Nucleus accumbens (tissue), 56 donors: ENCODE data around the gene ACTN1.
"Not testable (repeated sequence)": the region's sequence is repeated elsewhere in the genome, so short reads cannot be mapped to it uniquely, and the experiment has no call there.

Source experiments
- DNase-seq, 56 donors: peaks; one replicate each; lab custom pipeline; 2025; lab: John Stamatoyannopoulos, UW

ACTN1 gene

DNA sequence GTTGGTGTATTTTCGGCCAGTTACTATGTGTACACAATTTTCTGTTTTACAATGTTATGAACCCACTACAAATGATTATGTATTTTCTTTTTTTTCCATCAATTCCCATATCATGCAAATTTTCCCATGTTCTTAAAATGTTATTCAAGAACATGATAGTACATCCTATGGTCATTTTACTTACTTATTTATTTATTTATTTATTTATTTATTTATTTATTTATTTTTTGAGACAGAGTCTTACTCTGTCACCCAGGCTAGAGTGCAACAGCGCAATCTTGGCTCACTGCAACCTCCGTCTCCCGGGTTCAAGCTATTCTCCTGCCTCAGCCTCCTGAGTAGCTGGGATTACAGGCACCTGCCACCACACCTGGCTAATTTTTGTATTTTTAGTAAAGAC lies 131.5 kb downstream of the ACTN1 start:
- not testable (repeated sequence) for DNase-seq

DNA sequence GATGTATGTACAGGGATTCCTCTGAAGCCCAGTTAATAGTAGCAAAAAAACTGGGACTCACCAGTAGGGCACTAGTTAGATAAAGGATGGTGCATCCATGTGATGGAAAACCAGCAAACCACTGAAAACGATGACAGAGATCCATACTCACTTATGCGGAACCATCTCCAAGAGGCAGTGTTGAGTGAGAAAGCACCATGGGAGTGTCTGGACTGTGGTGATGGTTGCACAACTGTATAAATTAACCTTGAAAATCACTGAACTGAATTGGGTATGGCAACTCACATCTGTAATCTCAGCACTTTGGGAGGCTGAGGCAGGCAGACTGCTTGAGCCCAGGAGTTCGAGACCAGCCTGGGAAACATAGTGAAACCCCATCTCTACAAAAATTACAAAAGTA lies 132.6 kb downstream of the ACTN1 start:
- no peak for DNase-seq

DNA sequence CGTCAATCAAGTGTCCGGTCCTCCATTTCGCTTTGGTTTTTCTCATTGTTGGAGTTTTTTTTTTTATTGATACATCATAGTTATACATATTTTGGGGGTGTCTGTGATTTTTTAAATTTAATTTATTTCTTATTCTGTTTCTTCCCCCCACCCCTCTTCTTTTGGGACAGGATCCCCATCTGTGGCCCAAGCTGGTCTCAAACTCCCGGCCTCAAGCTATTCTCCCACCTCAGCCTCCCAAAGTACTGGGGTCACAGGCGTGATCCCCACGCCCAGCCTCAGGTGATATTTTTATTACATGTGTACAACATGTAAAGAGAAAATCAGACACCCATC lies 134.9 kb downstream of the ACTN1 start:
- no peak for DNase-seq

DNA sequence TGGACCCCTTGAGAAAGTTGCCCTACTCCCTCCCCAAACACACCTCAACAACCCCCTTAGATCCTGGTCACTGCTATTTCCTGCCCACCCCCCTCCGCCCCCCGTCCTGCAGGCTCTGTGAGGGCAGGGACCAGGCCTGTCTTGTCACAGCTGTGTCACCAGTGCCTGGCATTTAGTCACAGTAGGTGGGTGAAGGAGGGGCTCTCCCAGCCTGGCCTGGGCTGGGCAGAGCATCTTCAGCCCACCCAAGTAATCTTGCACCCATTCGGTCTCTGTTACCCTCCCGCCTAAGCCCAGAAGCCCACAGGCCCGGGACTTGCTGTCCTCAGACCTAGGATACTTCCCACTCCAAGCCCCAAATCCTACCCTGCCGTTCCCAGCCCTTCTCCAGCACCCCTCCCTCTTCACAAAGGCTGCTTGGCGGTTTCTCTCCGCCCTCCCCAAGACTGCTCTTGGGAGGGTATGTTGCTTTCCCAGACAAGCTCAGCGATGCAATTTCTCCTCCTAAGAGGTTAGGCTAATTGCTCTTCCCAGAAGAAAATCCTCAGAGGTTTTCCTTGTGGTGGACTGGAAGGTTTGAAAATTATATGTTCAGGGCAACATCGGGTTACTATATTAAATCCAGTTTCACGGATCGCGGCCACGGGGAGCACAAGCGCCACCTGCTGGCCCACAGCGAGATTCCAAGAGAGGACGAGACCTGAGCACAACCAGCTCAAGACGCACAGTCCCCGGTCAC lies 135.5 kb downstream of the ACTN1 start:
- DNase-seq: peak in 47 of 56 donors; percentile 2 to 87 (median 30)

DNA sequence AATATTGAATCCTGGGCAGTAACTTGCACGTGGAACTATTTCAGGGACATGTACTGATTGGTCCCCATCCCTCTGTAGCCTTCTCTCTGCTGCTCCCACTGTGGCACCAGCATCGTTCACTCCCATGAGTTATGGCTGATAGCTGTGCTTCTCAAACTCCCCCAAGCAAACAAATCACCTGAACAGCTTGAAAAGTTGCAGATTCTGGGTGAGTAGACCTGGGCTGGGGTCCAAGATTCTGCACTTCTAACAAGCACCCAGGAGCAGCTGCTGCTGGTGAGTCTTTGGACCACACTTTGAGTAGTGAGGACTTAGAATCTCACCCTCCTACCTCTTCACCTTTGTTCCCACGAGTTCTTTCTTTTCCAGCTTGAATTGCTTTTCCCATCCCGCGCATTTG lies 136.8 kb downstream of the ACTN1 start:
- DNase-seq: no peak

DNA sequence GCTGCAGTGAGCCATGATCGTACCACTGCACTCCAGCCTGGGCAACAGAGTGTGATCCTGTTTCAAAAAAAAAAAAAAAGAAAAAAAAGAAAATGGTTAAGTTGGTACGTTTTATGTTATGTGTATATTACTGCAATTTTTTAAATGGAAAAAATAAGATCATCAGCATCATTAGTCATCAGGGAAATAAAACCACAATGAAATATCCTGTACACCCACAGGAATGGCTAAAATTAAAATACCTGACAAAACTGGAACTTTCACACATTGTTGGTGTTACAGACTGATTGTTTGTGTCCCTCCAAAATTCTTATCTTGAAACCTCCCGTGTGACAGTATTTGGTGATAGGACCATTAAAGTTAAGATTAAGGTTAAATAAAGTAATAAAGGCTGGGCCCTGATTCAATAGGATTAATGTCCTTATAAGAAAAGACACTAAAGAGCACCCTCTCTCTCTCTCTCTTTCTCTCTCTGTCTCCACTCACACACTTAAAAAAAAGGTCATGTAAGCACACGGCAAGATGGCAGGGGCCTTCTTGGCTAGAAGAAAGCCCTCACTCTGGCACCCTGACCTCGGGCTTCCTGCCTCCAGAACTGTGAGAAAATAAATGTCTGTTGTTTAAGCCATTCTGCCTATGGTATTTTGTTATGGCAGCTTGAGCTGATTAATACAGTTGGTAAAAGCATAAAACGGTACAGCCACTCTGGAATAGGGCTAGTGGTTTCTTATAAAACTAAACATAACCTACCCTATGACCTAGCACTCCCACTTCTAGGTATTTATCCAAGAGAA lies 137.9 kb downstream of the ACTN1 start:
- DNase-seq: no peak

DNA sequence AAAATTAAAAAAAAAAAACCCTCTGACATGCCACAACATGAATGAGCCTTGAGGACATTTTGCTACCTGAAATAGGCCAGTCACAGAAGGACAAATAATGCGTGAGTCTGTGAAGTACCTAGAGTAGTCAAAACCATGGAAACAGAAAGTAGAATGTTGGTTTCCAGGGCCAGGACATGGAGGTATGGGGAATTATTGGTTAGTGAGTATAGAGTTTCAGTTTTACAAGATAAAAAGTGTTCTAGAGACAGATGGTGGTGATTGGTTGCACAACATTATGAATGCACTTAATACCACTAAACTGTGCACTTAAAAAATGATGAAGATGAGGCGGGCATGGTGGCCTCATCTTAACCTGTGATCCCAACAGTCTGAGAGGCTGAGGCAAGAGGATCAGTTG lies 138.6 kb downstream of the ACTN1 start:
- no peak for DNase-seq

DNA sequence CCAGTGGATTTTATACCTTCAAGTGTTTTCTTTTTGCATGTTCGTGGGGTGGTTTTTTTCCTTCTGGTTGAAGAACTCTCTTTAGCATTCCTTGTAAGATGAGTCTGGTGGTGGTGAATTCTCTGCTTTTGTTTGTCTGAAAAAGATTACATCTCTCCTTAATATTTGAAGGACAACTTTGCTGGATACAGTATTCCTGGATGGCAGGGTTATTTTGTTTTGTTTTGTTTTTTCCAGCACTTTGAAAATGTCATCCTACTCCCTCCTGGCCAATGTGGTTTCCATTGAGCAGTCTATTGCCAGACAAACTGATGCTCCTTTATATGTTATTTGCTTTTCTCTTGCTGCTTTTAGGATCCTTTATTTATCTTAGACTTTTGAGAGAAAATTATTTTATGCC lies 143.0 kb downstream of the ACTN1 start:
- DNase-seq: no peak

DNA sequence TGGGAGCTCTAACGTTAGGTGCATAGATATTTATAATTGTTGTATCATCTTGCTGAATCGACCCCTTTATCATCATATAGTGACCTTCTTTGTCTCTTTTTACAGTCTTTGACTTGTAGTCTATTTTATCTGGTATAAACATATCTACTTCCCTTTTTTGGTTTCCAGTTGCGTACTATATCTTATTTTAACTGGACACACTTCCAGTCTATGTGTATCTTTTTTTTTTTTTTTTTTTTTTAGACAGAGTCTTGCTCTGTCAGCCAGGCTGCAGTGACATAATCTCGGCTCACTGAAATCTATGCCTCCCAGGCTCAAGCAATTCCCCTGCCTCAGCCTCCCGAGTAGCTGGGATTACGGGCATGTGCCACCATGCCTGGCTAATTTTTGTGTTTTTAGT lies 144.3 kb downstream of the ACTN1 start:
- DNase-seq: no peak

DNA sequence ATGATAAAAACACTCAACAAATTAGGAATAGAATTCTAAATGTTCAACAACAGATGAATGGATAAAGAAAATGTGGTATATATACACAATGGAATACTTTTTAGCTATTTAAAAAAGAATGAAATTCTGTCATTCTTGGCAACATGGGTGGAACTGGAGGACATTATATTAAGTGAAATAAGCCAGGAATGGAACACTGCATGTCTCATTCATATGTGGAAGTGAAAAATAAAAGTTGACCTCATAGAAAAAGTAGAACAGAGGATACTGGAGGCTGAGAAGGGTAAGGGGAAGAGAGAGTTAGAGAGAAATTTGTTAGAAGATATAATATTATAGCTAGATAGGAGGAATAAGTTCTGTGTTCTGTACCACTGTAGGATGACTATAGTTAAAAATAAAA lies 150.4 kb downstream of the ACTN1 start:
- no peak for DNase-seq

DNA sequence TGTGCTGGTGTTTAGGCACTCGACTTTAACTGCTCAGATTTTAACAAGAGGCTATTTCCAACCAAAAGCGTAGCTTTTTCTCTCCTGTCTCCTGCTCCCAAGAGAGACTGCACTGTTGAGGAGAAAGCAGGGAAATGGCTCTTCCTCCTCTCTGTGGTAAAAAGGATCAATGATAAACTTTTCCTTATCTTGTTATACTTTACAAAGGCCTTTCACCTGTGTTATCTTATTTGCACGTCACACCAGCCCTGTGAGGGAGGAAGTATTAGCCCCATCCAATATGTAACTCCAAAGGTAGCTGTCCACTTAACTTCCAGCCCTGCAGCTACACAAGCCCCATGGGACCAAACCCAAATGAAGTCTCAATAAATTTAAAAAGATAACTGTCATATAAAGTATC lies 153.4 kb downstream of the ACTN1 start:
- DNase-seq: no peak

DNA sequence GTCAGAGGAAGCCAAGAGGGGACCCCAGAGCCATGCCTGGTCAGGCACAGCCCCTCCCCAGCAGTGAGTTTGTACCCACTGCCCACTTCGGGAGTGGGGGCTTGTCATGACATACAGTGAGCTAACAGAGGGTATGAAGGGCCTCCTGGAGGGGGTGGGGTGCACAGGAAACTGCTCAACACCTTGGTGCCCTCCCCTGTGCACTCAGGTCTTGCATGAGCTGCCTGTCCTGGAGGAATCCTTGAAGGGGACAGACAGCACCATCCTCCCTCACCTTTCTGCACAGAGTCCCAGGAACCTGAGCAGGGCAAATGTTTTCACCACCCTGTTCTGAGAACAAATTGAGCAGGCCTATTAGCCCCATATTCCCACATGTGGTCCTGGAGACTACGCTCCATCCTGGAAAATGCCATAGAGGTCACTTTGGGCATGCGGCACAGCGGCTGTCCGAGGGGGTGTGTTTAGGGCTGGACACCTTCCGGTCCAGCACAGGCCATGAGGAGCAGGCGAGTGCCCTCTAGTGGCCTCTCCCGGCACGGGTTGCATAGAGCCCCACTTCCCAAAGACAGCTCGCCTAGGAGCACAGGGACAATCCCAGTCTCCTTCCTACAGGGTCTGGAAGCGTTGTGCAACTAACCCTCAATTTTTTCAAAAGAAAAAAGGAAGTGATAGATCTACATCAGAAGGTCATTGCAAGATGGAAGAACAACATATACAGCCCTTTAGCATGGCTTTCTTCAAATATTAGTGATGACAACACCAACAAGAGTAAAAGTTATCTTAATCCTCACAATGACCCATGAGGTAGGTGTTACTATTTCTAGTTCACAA lies 154.4 kb downstream of the ACTN1 start:
- peak in 45 of 56 donors; percentile 7 to 82 (median 39) for DNase-seq

DNA sequence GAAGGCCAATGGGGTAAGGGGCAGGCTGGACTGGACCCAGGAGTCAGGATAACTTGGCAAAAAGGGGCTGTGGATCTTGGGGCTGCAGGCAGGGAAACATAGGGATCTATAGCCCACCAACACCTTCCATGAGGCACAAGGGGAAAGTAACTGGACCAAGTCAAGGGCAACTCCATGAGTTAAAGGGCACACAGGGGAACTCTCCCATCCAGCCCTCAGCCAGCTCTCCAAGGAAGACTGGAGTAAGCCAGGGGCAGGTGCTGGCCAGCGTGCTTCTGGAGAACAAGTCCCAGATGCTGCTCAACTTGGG lies 154.9 kb downstream of the ACTN1 start:
- DNase-seq: no peak
